A549 (cell line): ENCODE measurements around the gene ELAPOR2. TPM values are rescaled to one million over a fixed set of nuclear protein-coding genes. Genes with fewer than 3 reads are reported as not detected.

Source experiments
- ATAC-seq, 2 experiments: fragments of 200-7000 bp in 1 of 2; fragments of >200 bp in 1 of 2; cut with Nextera tagmentation in 1 of 2; cut with Tn5 transposase in 1 of 2; 3 replicates each; pipeline versions ENCODE4 v1.8.0 to v1.9.1; 2018 to 2020; ENCODE audit warnings: mild to moderate bottlenecking in 1 of 2, moderate library complexity in 1 of 2
- CTCF ChIA-PET: fragments of 300-600 bp; sonication (Branson Sonifier 250); formaldehyde crosslinking; extraction: SDS; loops from one replicate; lab custom pipeline; 2021; ENCODE audit warnings: antibody characterized with exemption, inconsistent platforms; lab: Yijun Ruan, JAX
- POLR2A ChIA-PET: fragments of 350-600 bp; formaldehyde crosslinking; extraction: SDS; loops from one replicate; lab custom pipeline; 2021; ENCODE audit warnings: antibody characterized with exemption, inconsistent platforms; lab: Yijun Ruan, JAX
- DNase-seq, 2 experiments: peaks; one replicate each; pipeline versions ENCODE4 v3.0.0 to v3.0.0-alpha.2; 2011 to 2016; ENCODE audit warnings: low read depth in 1 of 2, low spot score in 1 of 2
- FAIRE-seq: peaks from 2 replicates; lab custom pipeline; 2011; peaks lifted over from hg19 to GRCh38; lab: Jason Lieb, UNC
- H3K27ac ChIP-seq, 2 experiments: fragments of >200 bp; sonication (Bioruptor Twin); formaldehyde crosslinking; 3 replicates each; pipeline ENCODE4 v1.5.1; 2016 to 2017
- H3K4me1 ChIP-seq: fragments of >200 bp; sonication (Bioruptor Twin); formaldehyde crosslinking; 3 replicates; pipeline ENCODE4 v1.6.1; 2016
- H3K4me2 ChIP-seq: fragments of >200 bp; sonication (Bioruptor Twin); formaldehyde crosslinking; 3 replicates; pipeline ENCODE4 v1.6.1; 2016
- H3K4me3 ChIP-seq: fragments of >200 bp; sonication (Bioruptor Twin); formaldehyde crosslinking; 3 replicates; pipeline ENCODE4 v1.5.1; 2016
- H3K9me3 ChIP-seq: fragments of >200 bp; sonication (Bioruptor Twin); formaldehyde crosslinking; 3 replicates; pipeline ENCODE4 v1.6.1; 2016
- ATOH8 ChIP-seq: fragments of 250-450 bp; sonication (Bioruptor Pico); IDR thresholded peaks from 2 replicates; pipeline ENCODE4 v1.5.0; 2020; ENCODE audit warnings: low read depth, mild to moderate bottlenecking, moderate library complexity
- CBX2 ChIP-seq: fragments of 200-600 bp; sonication (generic); IDR thresholded peaks from 2 replicates; pipeline ENCODE4 v1.6.1; 2016; ENCODE audit warnings: low read depth, mild to moderate bottlenecking, borderline replicate concordance
- CEBPB ChIP-seq, 2 experiments: fragments of >200 bp in 1 of 2; sonication (Bioruptor Twin) in 1 of 2; formaldehyde crosslinking in 1 of 2; IDR thresholded peaks; 2 replicates each; pipeline ENCODE4 v1.6.1; 2012 to 2016
- EHF ChIP-seq: fragments of 250-450 bp; sonication (Bioruptor Pico); IDR thresholded peaks from 2 replicates; pipeline ENCODE4 v1.5.0; 2020; ENCODE audit warnings: mild to moderate bottlenecking
- EHMT2 ChIP-seq: fragments of 200-600 bp; sonication (generic); IDR thresholded peaks from 2 replicates; pipeline ENCODE4 v1.6.1; 2016; ENCODE audit warnings: antibody characterized with exemption, low read depth, mild to moderate bottlenecking, moderate library complexity
- FOSL2 ChIP-seq, 2 experiments: fragments of 450-650 bp in 1 of 2; fragments of >200 bp in 1 of 2; sonication (Bioruptor Twin) in 1 of 2; formaldehyde crosslinking; IDR thresholded peaks; 2 replicates each; pipeline versions ENCODE4 v1.5.0 to v1.6.1; 2016 to 2020; ENCODE audit warnings: mild to moderate bottlenecking in 1 of 2, moderate library complexity in 1 of 2
- HOXA7 ChIP-seq: fragments of 250-450 bp; sonication (Bioruptor Pico); IDR thresholded peaks from 2 replicates; pipeline ENCODE4 v1.5.0; 2020; ENCODE audit warnings: mild to moderate bottlenecking, moderate library complexity
- HOXB13 ChIP-seq: fragments of 250-450 bp; sonication (Bioruptor Pico); IDR thresholded peaks from 2 replicates; pipeline ENCODE4 v1.5.0; 2020; ENCODE audit warnings: low read depth, mild to moderate bottlenecking, moderate library complexity
- HOXB5 ChIP-seq: fragments of 250-450 bp; sonication (Bioruptor Pico); IDR thresholded peaks from 2 replicates; pipeline ENCODE4 v1.5.0; 2020; ENCODE audit warnings: mild to moderate bottlenecking, moderate library complexity
- JUN ChIP-seq, 2 experiments: fragments of >200 bp; sonication (Bioruptor Twin); formaldehyde crosslinking; IDR thresholded peaks; 2 replicates in 1 of 2; 3 replicates in 1 of 2; pipeline ENCODE4 v1.6.1; 2016 to 2017
- JUNB ChIP-seq: fragments of >200 bp; sonication (Bioruptor Twin); formaldehyde crosslinking; IDR thresholded peaks from 2 replicates; pipeline ENCODE4 v1.6.1; 2016
- NFE2L2 ChIP-seq: fragments of 150-350 bp; conservative IDR thresholded peaks from 2 replicates; pipeline ENCODE4 v1.6.1; 2014; ENCODE audit warnings: low read length
- NPAS2 ChIP-seq: fragments of 250-450 bp; sonication (Bioruptor Pico); IDR thresholded peaks from 2 replicates; pipeline ENCODE4 v1.8.0; 2022; ENCODE audit warnings: mild to moderate bottlenecking, moderate library complexity, borderline replicate concordance
- PHF8 ChIP-seq: fragments of 200-600 bp; sonication (generic); IDR thresholded peaks from 2 replicates; pipeline ENCODE4 v1.6.1; 2016; ENCODE audit warnings: low read depth, mild to moderate bottlenecking, antibody characterized with exemption, moderate library complexity, borderline replicate concordance
- POLR2AphosphoS2 ChIP-seq: conservative IDR thresholded peaks from 2 replicates; pipeline ENCODE4 v1.6.1; 2012; ENCODE audit warnings: low read length, improper control_type of control experiment, inconsistent platforms
- RARB ChIP-seq: fragments of 250-450 bp; sonication (Bioruptor Pico); IDR thresholded peaks from 2 replicates; pipeline ENCODE4 v1.8.0; 2021; ENCODE audit warnings: mild to moderate bottlenecking, moderate library complexity
- SMC3 ChIP-seq: fragments of >200 bp; sonication (Bioruptor Twin); formaldehyde crosslinking; IDR thresholded peaks from 3 replicates; pipeline ENCODE4 v1.6.1; 2018; ENCODE audit warnings: inconsistent platforms
- ZC3H11A ChIP-seq: fragments of 450-650 bp; IDR thresholded peaks from 2 replicates; pipeline ENCODE4 v1.6.1; 2014; ENCODE audit warnings: antibody characterized with exemption, mild to moderate bottlenecking
- ZFP36 ChIP-seq: fragments of 450-650 bp; IDR thresholded peaks from 2 replicates; pipeline ENCODE4 v1.6.1; 2014; ENCODE audit warnings: borderline replicate concordance; ENCODE audit not compliant: partially characterized antibody
- ZNF302 ChIP-seq: fragments of 250-450 bp; sonication (Bioruptor Pico); IDR thresholded peaks from 2 replicates; pipeline ENCODE4 v1.9.0; 2021; ENCODE audit warnings: inconsistent platforms, mild to moderate bottlenecking, moderate library complexity
- ZSCAN20 ChIP-seq: fragments of 250-450 bp; sonication (Bioruptor Pico); IDR thresholded peaks from 2 replicates; pipeline ENCODE4 v1.8.0; 2022; ENCODE audit warnings: mild to moderate bottlenecking, moderate library complexity
- WGBS: methylation state at CpG from one replicate; pipeline ENCODE4 v1.1.6; 2017; ENCODE audit errors: missing lambda C conversion rate; 5-methylcytosine and 5-hydroxymethylcytosine counted together
- polyA plus RNA-seq, 4 experiments: library from polyadenylated mRNA; depleted of rRNA in 3 of 4; stranded (reverse); fragments of >200 nt; fragmentation: RNase III in 1 of 4; extraction: RNeasy Plus Mini Kit Qiagen cat#74134 plus additional on column Dnase treatment in 1 of 4; gene quantifications; 2 replicates in 3 of 4; 3 replicates in 1 of 4; pipeline ENCODE4 v1.2.3, GENCODE V29; 2011 to 2017
- TF ChIP-seq, protein P1 (sequence below): fragments of 150-350 bp; IDR thresholded peaks from 2 replicates; pipeline ENCODE4 v1.6.1; 2014; ENCODE audit warnings: low read depth, mild to moderate bottlenecking, low read length
- TF ChIP-seq, protein P2 (sequence below): fragments of >200 bp; sonication (Bioruptor Twin); formaldehyde crosslinking; IDR thresholded peaks from 3 replicates; pipeline ENCODE4 v1.5.1; 2016
- TF ChIP-seq, protein P3 (sequence below): fragments of 250-450 bp; sonication (Bioruptor Pico); IDR thresholded peaks from 2 replicates; pipeline ENCODE4 v1.5.0; 2021; ENCODE audit warnings: mild to moderate bottlenecking, moderate library complexity, borderline replicate concordance

Gene ELAPOR2
- polyA plus RNA-seq, 2 of the 4 experiments (the other 2 are of a cell fraction) = 0.19 TPM; not detected in 1

DNA sequence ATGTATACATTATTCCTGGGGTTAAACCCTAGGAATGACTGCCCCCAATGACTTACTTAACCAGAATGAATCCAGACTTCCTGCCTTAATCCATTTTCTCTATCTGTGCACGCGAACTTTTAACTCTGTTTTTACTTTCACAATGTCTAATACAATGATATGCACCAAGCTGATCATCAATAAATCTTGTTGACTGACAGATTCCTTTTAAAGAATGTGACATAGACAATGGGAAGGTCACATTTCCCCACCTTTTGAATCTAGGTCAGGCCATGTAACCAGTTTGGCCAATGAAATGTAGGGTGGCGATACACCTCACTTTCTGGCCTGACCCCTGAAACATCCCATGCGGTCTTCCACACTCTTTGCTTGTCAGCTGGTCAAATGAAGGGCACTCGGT lies 23.2 kb upstream of the ELAPOR2 start (continued):
- TF ChIP-seq ZNF302 (CRISPR knock-in tag) (no peak), POLR2AphosphoS2 (no peak), FOSL2 (IDR thresholded peaks at IDR 0.05) (no peak), FOSL2 (CRISPR knock-in tag; IDR thresholded peaks at IDR 0.05) (no peak), EHF (CRISPR knock-in tag) (no peak), PHF8 (no peak), CEBPB (IDR thresholded peaks at IDR 0.05) (no peak), ZFP36 (no peak), RARB (CRISPR knock-in tag) (no peak)
- TF ChIP-seq, all 56 proteins: peak for 0

- Histone ChIP-seq H3K4me3 (no peak overlapping the region), H3K9me3 (no peaks in the 10 kb centered on the region), H3K27ac (no peak overlapping the region), H3K4me1 (no peaks in the 10 kb centered on the region), H3K4me2 (no peak overlapping the region)
- DNase-seq = no peak
- 0% methylated on average over 2 of the region's 2 CpGs for WGBS
- TF ChIP-seq HOXB13 (no peak), CBX2 (no peak), HOXA7 (CRISPR knock-in tag) (no peak), RARB (CRISPR knock-in tag) (no peak), NFE2L2 (no peak), EHMT2 (no peak), HOXB5 (CRISPR knock-in tag) (no peak), SMC3 (no peak), ATOH8 (CRISPR knock-in tag) (no peak), NPAS2 (CRISPR knock-in tag) (no peak), ZNF302 (CRISPR knock-in tag) (no peak), JUN (IDR thresholded peaks at IDR 0.05) (no peak), ZC3H11A (no peak), ZSCAN20 (no peak), CEBPB (IDR thresholded peaks at IDR 0.05) (no peak), JUNB (no peak)
- TF ChIP-seq, protein P1, sequence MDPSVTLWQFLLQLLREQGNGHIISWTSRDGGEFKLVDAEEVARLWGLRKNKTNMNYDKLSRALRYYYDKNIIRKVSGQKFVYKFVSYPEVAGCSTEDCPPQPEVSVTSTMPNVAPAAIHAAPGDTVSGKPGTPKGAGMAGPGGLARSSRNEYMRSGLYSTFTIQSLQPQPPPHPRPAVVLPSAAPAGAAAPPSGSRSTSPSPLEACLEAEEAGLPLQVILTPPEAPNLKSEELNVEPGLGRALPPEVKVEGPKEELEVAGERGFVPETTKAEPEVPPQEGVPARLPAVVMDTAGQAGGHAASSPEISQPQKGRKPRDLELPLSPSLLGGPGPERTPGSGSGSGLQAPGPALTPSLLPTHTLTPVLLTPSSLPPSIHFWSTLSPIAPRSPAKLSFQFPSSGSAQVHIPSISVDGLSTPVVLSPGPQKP = no peak
- TF ChIP-seq, protein P2, sequence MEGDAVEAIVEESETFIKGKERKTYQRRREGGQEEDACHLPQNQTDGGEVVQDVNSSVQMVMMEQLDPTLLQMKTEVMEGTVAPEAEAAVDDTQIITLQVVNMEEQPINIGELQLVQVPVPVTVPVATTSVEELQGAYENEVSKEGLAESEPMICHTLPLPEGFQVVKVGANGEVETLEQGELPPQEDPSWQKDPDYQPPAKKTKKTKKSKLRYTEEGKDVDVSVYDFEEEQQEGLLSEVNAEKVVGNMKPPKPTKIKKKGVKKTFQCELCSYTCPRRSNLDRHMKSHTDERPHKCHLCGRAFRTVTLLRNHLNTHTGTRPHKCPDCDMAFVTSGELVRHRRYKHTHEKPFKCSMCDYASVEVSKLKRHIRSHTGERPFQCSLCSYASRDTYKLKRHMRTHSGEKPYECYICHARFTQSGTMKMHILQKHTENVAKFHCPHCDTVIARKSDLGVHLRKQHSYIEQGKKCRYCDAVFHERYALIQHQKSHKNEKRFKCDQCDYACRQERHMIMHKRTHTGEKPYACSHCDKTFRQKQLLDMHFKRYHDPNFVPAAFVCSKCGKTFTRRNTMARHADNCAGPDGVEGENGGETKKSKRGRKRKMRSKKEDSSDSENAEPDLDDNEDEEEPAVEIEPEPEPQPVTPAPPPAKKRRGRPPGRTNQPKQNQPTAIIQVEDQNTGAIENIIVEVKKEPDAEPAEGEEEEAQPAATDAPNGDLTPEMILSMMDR = no peak
- TF ChIP-seq, protein P3, sequence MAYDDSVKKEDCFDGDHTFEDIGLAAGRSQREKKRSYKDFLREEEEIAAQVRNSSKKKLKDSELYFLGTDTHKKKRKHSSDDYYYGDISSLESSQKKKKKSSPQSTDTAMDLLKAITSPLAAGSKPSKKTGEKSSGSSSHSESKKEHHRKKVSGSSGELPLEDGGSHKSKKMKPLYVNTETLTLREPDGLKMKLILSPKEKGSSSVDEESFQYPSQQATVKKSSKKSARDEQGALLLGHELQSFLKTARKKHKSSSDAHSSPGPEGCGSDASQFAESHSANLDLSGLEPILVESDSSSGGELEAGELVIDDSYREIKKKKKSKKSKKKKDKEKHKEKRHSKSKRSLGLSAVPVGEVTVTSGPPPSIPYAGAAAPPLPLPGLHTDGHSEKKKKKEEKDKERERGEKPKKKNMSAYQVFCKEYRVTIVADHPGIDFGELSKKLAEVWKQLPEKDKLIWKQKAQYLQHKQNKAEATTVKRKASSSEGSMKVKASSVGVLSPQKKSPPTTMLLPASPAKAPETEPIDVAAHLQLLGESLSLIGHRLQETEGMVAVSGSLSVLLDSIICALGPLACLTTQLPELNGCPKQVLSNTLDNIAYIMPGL (CRISPR knock-in tag) = no peak
- ATAC-seq = no peak
- no peak for FAIRE-seq
- ChIA-PET POLR2A (no interaction called here), CTCF (no interaction called here)
These were observed 16.4 kb upstream of the ELAPOR2 start for GRCh38 chr7:87075671-87076404.
